GM21367 (cell line): ENCODE results near the gene COMMD1.

Experiments used
- ATAC-seq: cut with Tn5 transposase; IDR thresholded peaks from one replicate; pipeline ENCODE4 v1.9.1; 2021; ENCODE audit not compliant: unreplicated experiment

The COMMD1 gene

GRCh38 chr2:62163106-62163831 lies 257.8 kb downstream of the COMMD1 start:
- ATAC-seq = no peak

- no peak for ATAC-seq
Measured at GRCh38 chr2:62163834-62164233, 258.4 kb downstream of the COMMD1 start.

- ATAC-seq = no peak
Measured at GRCh38 chr2:62175728-62176127, 270.3 kb downstream of the COMMD1 start.

GRCh38 chr2:62176801-62177200 lies 271.3 kb downstream of the COMMD1 start:
- no peak for ATAC-seq

- no peak for ATAC-seq
Measured at GRCh38 chr2:62177392-62178049, 272.0 kb downstream of the COMMD1 start.

- no peak for ATAC-seq
Measured at GRCh38 chr2:62178741-62179271, 273.3 kb downstream of the COMMD1 start.

- no peak for ATAC-seq
Measured at GRCh38 chr2:62180975-62181374, 275.5 kb downstream of the COMMD1 start.

- ATAC-seq = no peak
Measured at GRCh38 chr2:62181843-62182242, 276.4 kb downstream of the COMMD1 start.

GRCh38 chr2:62184512-62185230 lies 279.2 kb downstream of the COMMD1 start:
- no peak for ATAC-seq
